ENCODE data around the gene DEFB125.
A peak's percentile ranks its signal among the peaks of the same experiment; 100 is the strongest.
"Not testable (repeated sequence)": the region's sequence is repeated elsewhere in the genome, so short reads cannot be mapped to it uniquely, and the experiment has no call there.

Gene DEFB125

GRCh38 chr20:117518-117917 lies 30.0 kb downstream of the DEFB125 start:
- Histone ChIP-seq H3K36me3 (no peaks in the 10 kb centered on the region), H3K4me3 (ENCODE audit: low read depth, low read length) (no peak overlapping the region), H3K9me3 (ENCODE audit: severe bottlenecking) (peaks cover 4% of the 10 kb centered on the region), H3K27ac (no peak overlapping the region), H3K27me3 (ENCODE audit: insufficient read depth, low read depth, severe bottlenecking) (peaks cover 52% of the 10 kb centered on the region)
- DNase-seq = no peak
- no peak for TF ChIP-seq CTCF (IDR thresholded peaks at IDR 0.05; ENCODE audit: low read depth, low read length)

GRCh38 chr20:129786-130323 lies 42.4 kb downstream of the DEFB125 start:
- not testable (repeated sequence) for DNase-seq; H3K27me3 ChIP-seq (ENCODE audit: insufficient read depth, low read depth, severe bottlenecking); H3K36me3 ChIP-seq; H3K9me3 ChIP-seq (ENCODE audit: severe bottlenecking); H3K4me3 ChIP-seq (ENCODE audit: low read depth, low read length); H3K27ac ChIP-seq

- H3K9me3 ChIP-seq (ENCODE audit: severe bottlenecking) = peaks cover 4% of the 10 kb centered on the region
- DNase-seq = peak; percentile 35
- no peak overlapping the region for H3K27ac ChIP-seq
- peaks cover 20% of the 10 kb centered on the region for H3K27me3 ChIP-seq (ENCODE audit: insufficient read depth, low read depth, severe bottlenecking)
- no peaks in the 10 kb centered on the region for H3K36me3 ChIP-seq
- H3K4me3 ChIP-seq (ENCODE audit: low read depth, low read length) = no peak overlapping the region
- peak; percentile 62 for TF ChIP-seq CTCF (IDR thresholded peaks at IDR 0.05; ENCODE audit: low read depth, low read length)
Measured at GRCh38 chr20:137668-138490, 50.4 kb downstream of the DEFB125 start.

- H3K27me3 ChIP-seq (ENCODE audit: insufficient read depth, low read depth, severe bottlenecking) = peaks cover 48% of the 10 kb centered on the region
- no peak within 1 kb of the TSS for H3K4me3 ChIP-seq (ENCODE audit: low read depth, low read length)
- H3K9me3 ChIP-seq (ENCODE audit: severe bottlenecking) = peaks cover 3% of the 10 kb centered on the region
- no peak for DNase-seq
- H3K27ac ChIP-seq = no peak within 1 kb of the TSS
- no peaks in the 10 kb centered on the region for H3K36me3 ChIP-seq
- TF ChIP-seq CTCF (IDR thresholded peaks at IDR 0.05; ENCODE audit: low read depth, low read length) = no peak
Measured at GRCh38 chr20:142290-142689, 54.8 kb downstream of the DEFB125 start, which contains the start of gene DEFB126. Gene DEFB126, plus strand, starts transcription at chr20:142590. Its CDS starts 39 bp downstream, at chr20:142629.

GRCh38 chr20:145877-146276 lies 58.4 kb downstream of the DEFB125 start:
- Histone ChIP-seq H3K4me3 (ENCODE audit: low read depth, low read length) (no peak overlapping the region), H3K36me3 (no peaks in the 10 kb centered on the region), H3K9me3 (ENCODE audit: severe bottlenecking) (no peaks in the 10 kb centered on the region), H3K27me3 (ENCODE audit: insufficient read depth, low read depth, severe bottlenecking) (peaks cover 50% of the 10 kb centered on the region), H3K27ac (no peak overlapping the region)
- no peak for TF ChIP-seq CTCF (IDR thresholded peaks at IDR 0.05; ENCODE audit: low read depth, low read length)
- no peak for DNase-seq
